Muscle layer of duodenum (tissue), 2 donors: ENCODE data around the gene TUBA3E.
"Not testable (repeated sequence)": the region's sequence is repeated elsewhere in the genome, so short reads cannot be mapped to it uniquely, and the experiment has no call there.

Experiments
- H3K27ac ChIP-seq: one replicate; pipeline ENCODE4 v1.7.0; 2013; ENCODE audit warnings: mild to moderate bottlenecking, low read length
- H3K27me3 ChIP-seq: one replicate; pipeline ENCODE4 v1.7.0; 2013; ENCODE audit warnings: low read depth, mild to moderate bottlenecking, control low read depth, low read length
- H3K36me3 ChIP-seq, 2 donors: one replicate each; pipeline ENCODE4 v1.7.0; 2013; ENCODE audit warnings: low read length in 2 of 2, control low read depth in 1 of 2, mild to moderate bottlenecking in 1 of 2; ENCODE audit not compliant: insufficient read depth in 2 of 2, control insufficient read depth in 1 of 2
- H3K4me1 ChIP-seq, 2 donors: one replicate each; pipeline ENCODE4 v1.7.0; 2013; ENCODE audit warnings: low read length in 2 of 2, mild to moderate bottlenecking in 2 of 2, control low read depth in 1 of 2, moderate library complexity in 1 of 2; ENCODE audit not compliant: insufficient read depth in 2 of 2, control insufficient read depth in 1 of 2
- H3K4me3 ChIP-seq, 2 donors: one replicate each; pipeline ENCODE4 v1.7.0; 2013; ENCODE audit warnings: low read length in 2 of 2, low read depth in 1 of 2, mild to moderate bottlenecking in 1 of 2
- H3K9me3 ChIP-seq, 2 donors: one replicate each; pipeline ENCODE4 v1.7.0; 2013; ENCODE audit warnings: low read length in 2 of 2, control low read depth in 1 of 2, mild to moderate bottlenecking in 1 of 2; ENCODE audit not compliant: control insufficient read depth in 1 of 2
- donor health status: healthy.

TUBA3E gene

GRCh38 chr2:130160131-130160530 lies 38.1 kb downstream of the TUBA3E start:
- Histone ChIP-seq H3K4me1 (no peaks in the 10 kb centered on the region), H3K27ac (no peak overlapping the region), H3K36me3 (peaks cover 0 to 47% of the 10 kb centered on the region in 2 donors), H3K4me3 (no peak overlapping the region), H3K27me3 (no peaks in the 10 kb centered on the region), H3K9me3 (no peaks in the 10 kb centered on the region)

GRCh38 chr2:130159376-130159775 lies 38.9 kb downstream of the TUBA3E start:
- not testable (repeated sequence) for H3K4me3 ChIP-seq, H3K9me3 ChIP-seq, H3K27me3 ChIP-seq, H3K4me1 ChIP-seq, H3K27ac ChIP-seq
- H3K36me3 ChIP-seq = peaks cover 0 to 51% of the 10 kb centered on the region in 2 donors

GRCh38 chr2:130158631-130159030 lies 39.6 kb downstream of the TUBA3E start:
- Histone ChIP-seq H3K27me3 (no peaks in the 10 kb centered on the region), H3K9me3 (no peaks in the 10 kb centered on the region), H3K36me3 (peaks cover 0 to 49% of the 10 kb centered on the region in 2 donors), H3K27ac (no peak overlapping the region), H3K4me1 (no peaks in the 10 kb centered on the region), H3K4me3 (no peak overlapping the region)

- not testable (repeated sequence) for H3K4me1 ChIP-seq, H3K9me3 ChIP-seq, H3K27ac ChIP-seq, H3K4me3 ChIP-seq, H3K27me3 ChIP-seq
- peaks cover 0 to 50% of the 10 kb centered on the region in 2 donors for H3K36me3 ChIP-seq
Measured at GRCh38 chr2:130157825-130158514, 40.3 kb downstream of the TUBA3E start.

- not testable (repeated sequence) for H3K4me3 ChIP-seq, H3K9me3 ChIP-seq, H3K27ac ChIP-seq, H3K27me3 ChIP-seq, H3K4me1 ChIP-seq
- H3K36me3 ChIP-seq = peaks cover 0 to 51% of the 10 kb centered on the region in 2 donors
Measured at GRCh38 chr2:130157354-130157753, 40.9 kb downstream of the TUBA3E start.

- Histone ChIP-seq H3K27me3 (no peaks in the 10 kb centered on the region), H3K36me3 (peaks cover 0 to 56% of the 10 kb centered on the region in 2 donors), H3K9me3 (no peaks in the 10 kb centered on the region), H3K4me1 (no peaks in the 10 kb centered on the region), H3K4me3 (no peak overlapping the region), H3K27ac (no peak overlapping the region)
Measured at GRCh38 chr2:130156624-130157004, 41.6 kb downstream of the TUBA3E start.

GRCh38 chr2:130155956-130156623 lies 42.1 kb downstream of the TUBA3E start:
- H3K9me3 ChIP-seq, H3K4me1 ChIP-seq, H3K27me3 ChIP-seq, H3K27ac ChIP-seq, H3K4me3 ChIP-seq: not testable (repeated sequence)
- peaks cover 0 to 56% of the 10 kb centered on the region in 2 donors for H3K36me3 ChIP-seq

- no peak overlapping the region for H3K27ac ChIP-seq
- no peak overlapping the region for H3K4me3 ChIP-seq
- H3K36me3 ChIP-seq = peaks cover 0 to 53% of the 10 kb centered on the region in 2 donors
- no peaks in the 10 kb centered on the region for H3K27me3 ChIP-seq
- no peaks in the 10 kb centered on the region for H3K9me3 ChIP-seq
- H3K4me1 ChIP-seq = no peaks in the 10 kb centered on the region
Measured at GRCh38 chr2:130154773-130155765, 43.2 kb downstream of the TUBA3E start.

GRCh38 chr2:130154423-130154770 lies 43.8 kb downstream of the TUBA3E start:
- H3K4me3 ChIP-seq, H3K9me3 ChIP-seq, H3K27me3 ChIP-seq, H3K27ac ChIP-seq, H3K4me1 ChIP-seq: not testable (repeated sequence)
- H3K36me3 ChIP-seq = peaks cover 0 to 46% of the 10 kb centered on the region in 2 donors

GRCh38 chr2:130153721-130154422 lies 44.4 kb downstream of the TUBA3E start:
- not testable (repeated sequence) for H3K4me1 ChIP-seq, H3K9me3 ChIP-seq, H3K4me3 ChIP-seq, H3K27ac ChIP-seq, H3K27me3 ChIP-seq
- H3K36me3 ChIP-seq = peaks cover 0 to 43% of the 10 kb centered on the region in 2 donors
